ENCODE results near the gene ABHD13.

The ABHD13 gene

GRCh38 chr13:108273429-108274118 is 55.4 kb downstream of the ABHD13 start:
- no peak overlapping the region for H3K4me3 ChIP-seq (ENCODE audit: low read length)
- no peak overlapping the region for H3K27ac ChIP-seq (ENCODE audit: low read depth, low read length)
- H3K36me3 ChIP-seq (ENCODE audit: control insufficient read depth, insufficient read depth, low read length) = no peaks in the 10 kb centered on the region
- no peaks in the 10 kb centered on the region for H3K4me1 ChIP-seq (ENCODE audit: control insufficient read depth, insufficient read depth, low read length)
- no peaks in the 10 kb centered on the region for H3K27me3 ChIP-seq (ENCODE audit: control insufficient read depth, insufficient read depth, low read length)
- no peak overlapping the region for H3K9ac ChIP-seq (ENCODE audit: low read length)

DNA sequence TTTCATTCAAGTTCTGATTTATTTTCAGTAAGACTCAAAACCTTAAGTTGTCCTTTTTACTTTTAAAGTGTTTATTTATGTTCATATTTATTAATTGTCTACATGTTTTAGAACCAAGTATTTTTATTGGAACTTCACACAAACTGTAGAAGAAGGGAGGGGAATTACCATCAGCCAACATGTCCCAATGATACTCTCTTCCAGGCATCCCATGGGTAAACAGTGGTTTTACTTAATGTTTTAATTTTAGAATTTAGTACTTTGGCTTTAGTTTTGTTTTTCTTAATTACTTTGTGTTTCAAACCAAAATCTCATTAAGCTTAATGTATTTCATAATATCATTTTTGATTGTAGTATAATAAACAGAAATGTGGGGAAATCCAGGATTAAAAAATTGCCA is 56.5 kb downstream of the ABHD13 start:
- Histone ChIP-seq H3K27ac (ENCODE audit: low read depth, low read length) (no peak overlapping the region), H3K9ac (ENCODE audit: low read length) (no peak overlapping the region), H3K4me1 (ENCODE audit: control insufficient read depth, insufficient read depth, low read length) (no peaks in the 10 kb centered on the region), H3K27me3 (ENCODE audit: control insufficient read depth, insufficient read depth, low read length) (no peaks in the 10 kb centered on the region), H3K36me3 (ENCODE audit: control insufficient read depth, insufficient read depth, low read length) (no peaks in the 10 kb centered on the region), H3K4me3 (ENCODE audit: low read length) (no peak overlapping the region)

DNA sequence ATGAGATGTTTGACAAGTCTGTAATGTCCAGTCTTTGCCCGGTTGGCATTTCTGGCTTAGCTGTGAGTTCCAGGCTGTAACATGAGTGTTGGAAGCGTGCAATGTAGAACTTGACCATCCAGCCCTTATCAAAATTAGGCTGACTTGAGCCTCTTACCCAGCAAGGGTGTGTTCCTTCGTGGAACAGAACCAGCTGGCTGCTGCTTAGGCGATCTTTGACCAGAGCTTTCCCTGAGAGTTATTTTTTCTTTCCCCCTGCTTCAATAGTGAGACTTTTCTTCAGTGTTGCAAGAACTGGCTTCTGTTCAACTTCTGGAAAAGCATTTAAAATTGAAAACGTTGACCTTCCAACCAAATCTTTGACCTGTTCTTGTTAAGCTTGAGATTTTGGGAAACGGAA is 57.9 kb downstream of the ABHD13 start:
- no peak overlapping the region for H3K4me3 ChIP-seq (ENCODE audit: low read length)
- H3K27me3 ChIP-seq (ENCODE audit: control insufficient read depth, insufficient read depth, low read length) = no peaks in the 10 kb centered on the region
- H3K4me1 ChIP-seq (ENCODE audit: control insufficient read depth, insufficient read depth, low read length) = no peaks in the 10 kb centered on the region
- no peak overlapping the region for H3K9ac ChIP-seq (ENCODE audit: low read length)
- H3K36me3 ChIP-seq (ENCODE audit: control insufficient read depth, insufficient read depth, low read length) = no peaks in the 10 kb centered on the region
- no peak overlapping the region for H3K27ac ChIP-seq (ENCODE audit: low read depth, low read length)

GRCh38 chr13:108278466-108278865 is 60.3 kb downstream of the ABHD13 start:
- H3K4me3 ChIP-seq (ENCODE audit: low read length) = no peak overlapping the region
- H3K4me1 ChIP-seq (ENCODE audit: control insufficient read depth, insufficient read depth, low read length) = no peaks in the 10 kb centered on the region
- H3K36me3 ChIP-seq (ENCODE audit: control insufficient read depth, insufficient read depth, low read length) = no peaks in the 10 kb centered on the region
- no peaks in the 10 kb centered on the region for H3K27me3 ChIP-seq (ENCODE audit: control insufficient read depth, insufficient read depth, low read length)
- H3K9ac ChIP-seq (ENCODE audit: low read length) = no peak overlapping the region
- no peak overlapping the region for H3K27ac ChIP-seq (ENCODE audit: low read depth, low read length)

DNA sequence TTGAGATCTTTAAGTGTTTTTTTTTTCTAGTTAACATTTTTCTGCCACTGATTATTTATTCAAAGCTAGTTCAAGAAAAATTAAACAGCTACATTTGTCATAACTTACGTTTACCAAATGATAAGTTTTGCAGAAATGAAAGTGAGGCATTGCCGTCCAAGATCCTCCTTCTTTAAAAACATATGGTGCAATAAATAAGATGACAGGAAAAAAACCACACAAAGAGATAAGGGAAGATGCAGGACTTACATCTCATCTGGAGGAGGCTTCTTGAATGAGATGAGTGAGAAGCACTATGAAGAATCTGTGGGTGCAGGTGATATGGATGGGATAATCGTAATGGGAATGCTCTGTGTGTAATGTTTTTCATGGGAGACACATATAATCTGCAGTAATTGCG is 63.7 kb downstream of the ABHD13 start:
- Histone ChIP-seq H3K27ac (ENCODE audit: low read depth, low read length) (no peak overlapping the region), H3K4me1 (ENCODE audit: control insufficient read depth, insufficient read depth, low read length) (no peaks in the 10 kb centered on the region), H3K36me3 (ENCODE audit: control insufficient read depth, insufficient read depth, low read length) (no peaks in the 10 kb centered on the region), H3K4me3 (ENCODE audit: low read length) (no peak overlapping the region), H3K9ac (ENCODE audit: low read length) (no peak overlapping the region), H3K27me3 (ENCODE audit: control insufficient read depth, insufficient read depth, low read length) (no peaks in the 10 kb centered on the region)

DNA sequence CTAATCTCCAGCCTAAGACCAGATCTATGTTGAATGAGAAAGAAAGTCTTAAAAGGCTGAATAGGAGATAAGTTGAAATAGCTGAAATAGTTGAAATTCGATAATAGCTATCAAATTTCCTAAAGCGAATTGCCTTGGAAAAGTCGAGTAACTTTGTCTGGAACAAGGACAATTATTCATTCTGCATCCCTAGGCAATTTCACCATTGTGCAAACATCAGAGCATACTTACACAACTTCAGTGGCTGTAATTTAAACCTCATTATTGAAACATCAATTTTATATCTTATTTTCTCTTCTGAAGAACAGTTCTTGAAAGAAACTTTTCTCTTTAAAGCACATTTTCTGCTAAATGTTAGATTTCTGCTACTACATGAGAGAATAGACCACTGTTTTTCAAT is 64.9 kb downstream of the ABHD13 start:
- Histone ChIP-seq H3K4me1 (ENCODE audit: control insufficient read depth, insufficient read depth, low read length) (no peaks in the 10 kb centered on the region), H3K4me3 (ENCODE audit: low read length) (no peak overlapping the region), H3K27ac (ENCODE audit: low read depth, low read length) (no peak overlapping the region), H3K9ac (ENCODE audit: low read length) (no peak overlapping the region), H3K36me3 (ENCODE audit: control insufficient read depth, insufficient read depth, low read length) (no peaks in the 10 kb centered on the region), H3K27me3 (ENCODE audit: control insufficient read depth, insufficient read depth, low read length) (no peaks in the 10 kb centered on the region)

All from rectal smooth muscle tissue (tissue), 1 donor.